Ovary (tissue), 3 donors: ENCODE results near the gene PLCB3.

ENCODE experiments used
- CTCF ChIP-seq, 3 donors: fragments of 450-650 bp in 2 of 3; fragments of 200-600 bp in 1 of 3; IDR thresholded peaks; one replicate each; pipeline versions ENCODE4 v1.5.1 to v1.8.0; 2016 to 2022; ENCODE audit warnings: antibody characterized with exemption in 3 of 3, mild to moderate bottlenecking in 1 of 3
- EP300 ChIP-seq: sonication (generic); formaldehyde crosslinking; IDR thresholded peaks from one replicate; pipeline ENCODE4 v1.6.1; 2017; ENCODE audit warnings: antibody characterized with exemption
- POLR2A ChIP-seq: fragments of 450-650 bp; IDR thresholded peaks from one replicate; pipeline ENCODE4 v1.6.1; 2017; ENCODE audit warnings: antibody characterized with exemption, mild to moderate bottlenecking, moderate library complexity
- donor health status: DM: no; HTN: no; CAD: no.

DNA sequence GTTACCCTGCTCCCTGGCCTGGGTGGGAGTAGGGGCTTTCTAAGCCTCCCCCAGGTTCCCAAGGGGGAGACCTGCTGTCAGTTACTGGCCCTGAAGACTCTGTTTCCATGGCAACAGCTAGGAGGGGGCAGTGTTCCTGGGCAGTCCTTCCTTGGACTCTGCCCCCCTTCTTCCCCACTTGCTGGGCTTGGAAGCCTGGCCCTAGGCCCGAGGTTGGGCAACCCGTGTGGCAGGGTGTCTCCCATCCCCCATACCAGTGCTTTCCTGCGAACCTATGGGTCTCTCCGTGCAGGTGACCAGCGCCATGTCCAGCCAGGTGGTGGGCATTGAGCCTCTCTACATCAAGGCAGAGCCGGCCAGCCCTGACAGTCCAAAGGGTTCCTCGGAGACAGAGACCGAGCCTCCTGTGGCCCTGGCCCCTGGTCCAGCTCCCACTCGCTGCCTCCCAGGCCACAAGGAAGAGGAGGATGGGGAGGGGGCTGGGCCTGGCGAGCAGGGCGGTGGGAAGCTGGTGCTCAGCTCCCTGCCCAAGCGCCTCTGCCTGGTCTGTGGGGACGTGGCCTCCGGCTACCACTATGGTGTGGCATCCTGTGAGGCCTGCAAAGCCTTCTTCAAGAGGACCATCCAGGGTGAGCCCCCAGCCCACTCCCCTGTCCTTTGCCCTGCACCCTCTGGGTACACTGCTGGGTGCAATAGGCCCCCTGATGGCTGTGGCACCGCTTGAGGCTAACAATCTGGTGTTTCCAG lies 55.7 kb downstream of the PLCB3 start:
- TF ChIP-seq POLR2A (no peak), CTCF (IDR thresholded peaks at IDR 0.05) (no peak), EP300 (no peak)
